GM13976 (cell line): ENCODE results near the gene UBE2L6.

Experiments
- DNase-seq: peaks from one replicate; pipeline ENCODE4 v3.0.0; 2012; ENCODE audit warnings: low spot score
- in situ Hi-C: fragments of 300-500 bp; cut with MboI; formaldehyde crosslinking; loops from one replicate; pipeline ENCODE4 v1.12.0; 2022; ENCODE audit warnings: low sequenced_read_pairs, mixed read lengths, inconsistent platforms; ENCODE audit not compliant: unreplicated experiment
- TF ChIP-seq, protein P1 (sequence below): IDR thresholded peaks from 2 replicates; pipeline ENCODE4 v1.5.1; 2012; ENCODE audit warnings: borderline replicate concordance, mild to moderate bottlenecking; ENCODE audit not compliant: insufficient read depth; ENCODE audit errors: extremely low read depth, missing control alignments, control extremely low read depth

The UBE2L6 gene

DNA sequence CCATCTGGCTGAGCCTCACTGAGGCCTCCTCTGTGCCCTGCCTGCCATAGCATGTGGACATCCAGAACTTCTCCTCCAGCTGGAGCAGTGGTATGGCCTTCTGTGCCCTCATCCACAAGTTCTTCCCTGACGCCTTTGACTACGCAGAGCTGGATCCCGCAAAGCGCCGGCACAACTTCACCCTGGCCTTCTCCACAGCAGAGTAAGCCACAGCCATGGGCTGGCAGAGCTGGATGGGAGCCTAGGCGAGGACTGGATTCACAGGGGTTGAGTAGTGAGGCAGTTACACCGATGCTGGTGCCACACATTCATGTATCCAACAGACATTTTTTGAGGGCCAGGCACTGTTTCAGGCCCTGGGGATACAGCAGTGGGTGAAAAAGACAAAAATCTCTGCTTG lies 21.0 kb downstream of the UBE2L6 start:
- no peak for DNase-seq
- TF ChIP-seq, protein P1, sequence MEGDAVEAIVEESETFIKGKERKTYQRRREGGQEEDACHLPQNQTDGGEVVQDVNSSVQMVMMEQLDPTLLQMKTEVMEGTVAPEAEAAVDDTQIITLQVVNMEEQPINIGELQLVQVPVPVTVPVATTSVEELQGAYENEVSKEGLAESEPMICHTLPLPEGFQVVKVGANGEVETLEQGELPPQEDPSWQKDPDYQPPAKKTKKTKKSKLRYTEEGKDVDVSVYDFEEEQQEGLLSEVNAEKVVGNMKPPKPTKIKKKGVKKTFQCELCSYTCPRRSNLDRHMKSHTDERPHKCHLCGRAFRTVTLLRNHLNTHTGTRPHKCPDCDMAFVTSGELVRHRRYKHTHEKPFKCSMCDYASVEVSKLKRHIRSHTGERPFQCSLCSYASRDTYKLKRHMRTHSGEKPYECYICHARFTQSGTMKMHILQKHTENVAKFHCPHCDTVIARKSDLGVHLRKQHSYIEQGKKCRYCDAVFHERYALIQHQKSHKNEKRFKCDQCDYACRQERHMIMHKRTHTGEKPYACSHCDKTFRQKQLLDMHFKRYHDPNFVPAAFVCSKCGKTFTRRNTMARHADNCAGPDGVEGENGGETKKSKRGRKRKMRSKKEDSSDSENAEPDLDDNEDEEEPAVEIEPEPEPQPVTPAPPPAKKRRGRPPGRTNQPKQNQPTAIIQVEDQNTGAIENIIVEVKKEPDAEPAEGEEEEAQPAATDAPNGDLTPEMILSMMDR: no peak
- in situ Hi-C loops: no loop called here

- in situ Hi-C loops: no loop called here
- TF ChIP-seq, protein P1: no peak
- no peak for DNase-seq
Measured at GRCh38 chr11:57545883-57546282, 21.6 kb downstream of the UBE2L6 start.

- in situ Hi-C loops: no loop called here
- TF ChIP-seq, protein P1: no peak
- DNase-seq: no peak
Measured at GRCh38 chr11:57544566-57544965, 22.9 kb downstream of the UBE2L6 start.

- in situ Hi-C loops: no loop called here
- TF ChIP-seq, protein P1: no peak
- DNase-seq: no peak
Measured at GRCh38 chr11:57543593-57543992, 23.9 kb downstream of the UBE2L6 start.

GRCh38 chr11:57542582-57542981 lies 24.9 kb downstream of the UBE2L6 start:
- TF ChIP-seq, protein P1: no peak
- no peak for DNase-seq
- in situ Hi-C loops: no loop called here

GRCh38 chr11:57541169-57541568 lies 26.3 kb downstream of the UBE2L6 start:
- in situ Hi-C loops: no loop called here
- TF ChIP-seq, protein P1: no peak
- no peak for DNase-seq

DNA sequence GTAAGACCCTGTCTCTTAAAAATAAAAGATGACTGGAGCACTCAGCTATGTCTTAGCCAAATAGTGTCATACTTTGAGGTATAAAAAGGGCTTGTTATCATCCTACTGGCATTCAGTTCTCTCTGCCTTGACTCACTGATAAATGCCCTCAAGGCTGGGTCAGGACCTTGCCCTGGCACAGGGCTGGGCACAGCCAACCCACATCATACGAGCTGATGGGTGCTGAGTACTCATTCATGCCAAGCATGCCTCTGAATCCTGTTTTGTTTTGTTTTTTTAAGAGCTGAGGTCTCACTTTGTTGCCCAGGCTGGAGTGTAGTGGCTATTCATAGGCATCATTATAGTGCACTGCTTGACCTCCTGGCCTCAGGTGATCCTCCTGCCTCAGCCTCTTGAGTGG lies 28.1 kb downstream of the UBE2L6 start:
- no peak for DNase-seq
- TF ChIP-seq, protein P1: no peak
- in situ Hi-C loops: no loop called here
